HG02798 (cell line): Measurements from ENCODE around the gene FAF2.
"Not testable (repeated sequence)": the region's sequence is repeated elsewhere in the genome, so short reads cannot be mapped to it uniquely, and the experiment has no call there.

Source experiments
- ATAC-seq: cut with Tn5 transposase; IDR thresholded peaks from one replicate; pipeline ENCODE4 v1.9.1; 2021; ENCODE audit warnings: mild to moderate bottlenecking; ENCODE audit not compliant: unreplicated experiment, poor library complexity

FAF2 gene

DNA sequence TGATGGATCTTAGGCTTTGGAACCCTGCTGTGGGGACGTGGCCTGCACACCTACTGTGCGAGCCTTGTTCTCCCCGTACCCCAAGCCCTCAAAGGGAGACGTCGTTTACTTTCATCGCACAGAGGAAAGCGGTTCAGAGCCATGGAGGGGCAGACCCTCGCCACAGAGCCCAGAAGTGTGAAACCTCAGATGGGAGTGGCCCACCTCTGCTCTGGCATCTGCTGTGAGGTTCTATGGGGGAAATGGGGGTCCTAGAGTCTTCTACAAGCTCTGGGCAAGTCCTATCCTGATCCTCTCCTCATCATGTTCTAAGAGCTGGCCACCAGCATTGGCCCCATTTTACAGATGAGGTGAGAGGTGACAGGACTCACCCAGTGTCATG, 92.8 kb downstream of the FAF2 start:
- ATAC-seq, result no peak

- no peak for ATAC-seq
Observed at GRCh38 chr5:176541338-176542134, 93.4 kb downstream of the FAF2 start.

DNA sequence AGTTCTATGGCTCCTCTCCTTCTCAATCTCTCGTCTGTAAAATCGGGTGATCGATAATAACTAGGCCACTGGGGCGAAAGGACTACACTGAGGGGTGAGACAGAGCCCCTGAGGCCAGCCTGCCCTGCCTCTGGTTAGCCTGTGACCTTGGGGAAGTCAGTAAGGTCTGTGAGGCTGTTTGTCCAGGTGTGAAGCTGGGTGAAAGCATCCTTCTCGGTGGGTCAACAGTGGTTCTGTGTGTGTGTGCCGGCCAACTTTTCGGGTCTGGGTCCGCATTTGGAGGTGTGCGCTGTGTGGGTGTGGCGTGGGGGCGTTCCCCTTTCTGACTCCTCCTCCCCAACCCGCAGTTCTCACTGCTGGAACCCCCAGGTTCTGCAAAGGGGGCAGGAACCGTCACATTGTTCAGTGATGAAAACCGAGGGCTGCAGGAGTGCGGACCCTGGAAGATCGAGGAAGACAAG, 94.0 kb downstream of the FAF2 start:
- ATAC-seq, result no peak

GRCh38 chr5:176542596-176543427, 94.6 kb downstream of the FAF2 start:
- peak; percentile 44 for ATAC-seq

GRCh38 chr5:176543428-176544182, 95.4 kb downstream of the FAF2 start:
- ATAC-seq, result peak; percentile 75

- no peak for ATAC-seq
Observed at GRCh38 chr5:176545388-176545736, 97.2 kb downstream of the FAF2 start.

- ATAC-seq, result no peak
Observed at GRCh38 chr5:176545737-176546509, 97.7 kb downstream of the FAF2 start.

DNA sequence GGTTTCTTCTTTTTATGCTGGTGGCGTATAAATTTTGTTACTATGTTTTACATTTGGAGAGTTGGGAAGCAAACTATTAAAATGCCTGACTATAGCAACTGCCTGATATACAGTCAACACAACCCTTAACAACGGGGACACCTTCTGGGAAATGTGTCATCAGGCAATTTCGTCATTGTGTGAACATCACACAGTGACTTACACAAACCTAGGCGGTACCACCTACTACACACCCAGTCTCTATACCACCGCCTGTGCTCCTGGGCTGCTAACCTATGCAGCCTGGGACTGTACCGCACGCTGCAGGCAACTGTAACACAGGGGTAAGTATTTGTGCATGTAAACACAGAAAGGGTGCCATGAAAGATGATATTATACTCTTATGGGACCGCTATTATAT, 99.6 kb downstream of the FAF2 start:
- no peak for ATAC-seq

DNA sequence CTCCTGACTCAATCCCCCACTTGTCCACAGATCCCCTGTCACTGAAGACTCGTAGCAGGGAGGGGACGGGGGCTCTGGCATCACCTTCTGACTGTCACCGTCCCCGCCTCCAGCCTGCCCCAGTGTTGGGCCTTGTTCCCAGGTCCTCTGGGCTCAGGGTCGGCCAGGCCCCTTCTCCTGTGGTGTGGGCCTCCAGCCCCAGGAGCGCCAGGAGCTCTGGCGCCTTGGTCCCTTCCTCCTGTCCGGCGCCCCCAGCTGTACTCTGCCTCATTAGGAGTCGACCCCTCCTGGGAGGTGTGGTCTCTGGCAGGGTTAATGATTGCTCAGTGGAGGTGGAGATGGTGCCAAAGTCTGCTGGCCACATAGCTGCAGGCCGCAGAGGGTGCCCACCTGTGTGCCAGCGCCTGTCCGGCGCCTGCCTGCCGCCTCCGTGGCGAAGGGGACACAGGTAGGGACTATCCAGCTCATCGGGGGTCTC, 100.8 kb downstream of the FAF2 start, which contains the start of gene CDHR2:
CDHR2 (plus strand) TSS at position 376 of the 478 bp plus-strand sequence. CDS start 16,011 bp downstream, outside the sequence.
- ATAC-seq, result no peak

DNA sequence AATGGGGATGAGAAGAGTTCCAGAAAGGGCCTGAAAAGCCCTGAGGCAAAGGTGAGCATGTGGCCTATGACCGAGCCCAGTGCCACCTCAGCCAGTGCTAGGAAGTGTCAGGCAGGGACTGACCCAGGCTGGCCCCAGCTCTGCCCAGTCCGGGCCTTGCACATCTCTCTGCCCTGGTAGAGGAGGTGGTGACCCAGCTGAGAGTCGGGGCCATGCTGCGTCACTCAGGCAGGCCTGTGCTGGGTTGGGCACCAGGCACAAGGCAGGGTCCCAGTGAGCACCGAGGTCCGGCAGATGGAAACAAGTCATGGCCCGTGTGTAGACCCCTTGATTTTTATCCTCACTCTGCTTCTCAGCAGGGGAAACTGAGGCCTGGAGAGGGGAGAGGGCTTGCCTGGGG, 101.7 kb downstream of the FAF2 start:
- ATAC-seq, result no peak

DNA sequence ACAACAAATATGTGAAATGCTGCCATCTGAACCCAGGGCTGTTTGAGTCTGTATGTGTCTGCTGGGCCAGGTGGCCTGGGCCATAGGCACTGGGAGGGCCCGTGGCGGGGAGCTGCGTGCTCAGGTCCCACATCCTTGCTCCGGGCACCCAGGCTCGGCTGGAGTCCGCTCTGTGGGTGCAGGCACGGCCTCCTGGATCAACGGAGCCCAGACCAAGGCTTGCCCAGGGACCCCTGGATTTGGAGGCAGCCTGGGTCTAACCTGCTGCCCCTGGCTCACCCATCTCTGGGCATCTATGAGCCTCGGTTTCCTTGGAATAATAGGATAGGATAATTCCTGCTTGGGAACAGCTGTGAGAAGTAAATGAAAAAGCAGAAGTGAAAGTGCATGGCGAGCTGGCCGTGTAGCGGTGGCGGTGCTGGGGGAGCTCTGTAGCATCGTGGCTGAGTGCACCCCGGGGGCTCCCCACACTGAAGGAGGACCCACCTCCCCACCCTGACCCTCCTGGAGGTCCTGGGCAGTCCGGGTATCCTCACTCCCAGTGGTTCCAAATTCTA, 102.2 kb downstream of the FAF2 start:
- no peak for ATAC-seq

DNA sequence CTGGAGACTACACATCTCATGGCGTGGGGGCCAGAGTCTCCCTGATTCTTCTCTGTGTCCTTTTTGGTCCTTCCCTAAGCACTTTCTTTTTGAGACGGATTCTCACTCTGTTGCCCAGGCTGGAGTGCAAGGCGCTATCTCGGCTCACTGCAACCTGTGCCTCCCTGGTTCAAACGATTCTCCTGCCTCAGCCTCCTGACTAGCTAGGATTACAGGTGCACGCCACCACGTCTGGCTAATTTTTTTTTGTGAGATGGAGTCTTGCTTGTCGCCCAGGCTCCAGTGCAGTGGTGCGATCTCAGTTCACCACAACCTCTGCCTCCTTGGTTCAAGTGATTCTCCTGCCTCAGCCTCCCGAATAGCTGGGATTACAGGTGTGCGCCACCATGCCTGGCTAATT, 102.8 kb downstream of the FAF2 start:
- ATAC-seq, result not testable (repeated sequence)

DNA sequence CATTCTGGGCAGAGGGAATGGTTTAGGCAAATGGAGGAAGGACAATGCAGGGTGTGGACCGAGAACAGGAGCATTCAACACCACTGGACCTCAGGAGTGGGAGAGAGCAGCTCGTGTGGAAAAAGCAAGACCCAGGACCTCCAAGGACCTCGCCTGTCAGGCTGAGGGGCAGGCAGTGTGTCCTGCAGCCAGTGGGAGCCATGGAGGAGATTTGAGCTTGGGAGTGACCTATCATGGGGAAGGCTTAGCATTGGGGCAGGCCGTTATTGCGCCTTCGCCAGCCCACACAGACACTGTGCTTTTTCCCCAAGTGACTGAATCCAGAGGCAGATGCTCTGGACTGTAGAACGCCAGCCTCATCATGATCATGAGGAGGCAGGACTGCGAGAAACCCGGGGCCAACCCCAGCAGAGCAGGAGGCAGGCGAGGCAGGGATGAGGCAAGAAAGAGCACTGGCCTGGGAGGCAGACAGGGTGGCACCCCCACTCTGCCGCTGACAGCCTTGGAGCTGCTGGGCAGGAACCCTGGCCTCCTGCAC, 104.2 kb downstream of the FAF2 start:
- no peak for ATAC-seq

- no peak for ATAC-seq
Observed at GRCh38 chr5:176553260-176554085, 105.3 kb downstream of the FAF2 start.

GRCh38 chr5:176557846-176558245, 109.7 kb downstream of the FAF2 start:
- no peak for ATAC-seq
